Omental fat pad (tissue), 4 donors: ENCODE data around the gene SDK1. TPM values are rescaled to one million over a fixed set of nuclear protein-coding genes. Genes with fewer than 3 reads are reported as not detected.
A peak's percentile ranks its signal among the peaks of the same experiment; 100 is the strongest.

Experiments used
- ATAC-seq: fragments of 150-250 bp; one replicate; pipeline ENCODE4 v1.9.1; 2016; ENCODE audit warnings: mild to moderate bottlenecking, moderate library complexity; ENCODE audit not compliant: low FRiP score
- DNase-seq: peaks from one replicate; pipeline ENCODE4 v3.0.0-alpha.2; 2019; ENCODE audit warnings: low spot score
- CTCF ChIP-seq, 3 donors: fragments of 450-650 bp; IDR thresholded peaks; one replicate each; pipeline ENCODE4 v1.5.1; 2016 to 2017; ENCODE audit warnings: antibody characterized with exemption in 3 of 3, mild to moderate bottlenecking in 3 of 3, moderate library complexity in 2 of 3
- total RNA-seq, 4 donors: library from RNA; depleted of rRNA; stranded (reverse); fragments of >200 nt; gene quantifications; one replicate each; pipeline ENCODE4 v1.1.0, GENCODE V29; 2016

SDK1 gene
- total RNA-seq, 4 donors from 2014 or later = 2.5 to 14.7 (median 5.4) TPM

GRCh38 chr7:3488829-3489228 lies 187.8 kb downstream of the SDK1 start:
- TF ChIP-seq CTCF (IDR thresholded peaks at IDR 0.05) = no peak
- DNase-seq (no peak), ATAC-seq (no peak)

- DNase-seq (no peak), ATAC-seq (peak; percentile 87)
- TF ChIP-seq CTCF (IDR thresholded peaks at IDR 0.05) = no peak
Measured at GRCh38 chr7:3493499-3493898, 192.4 kb downstream of the SDK1 start.

GRCh38 chr7:3494947-3495346 lies 193.9 kb downstream of the SDK1 start:
- DNase-seq (no peak), ATAC-seq (no peak)
- TF ChIP-seq CTCF (IDR thresholded peaks at IDR 0.05) = no peak

- TF ChIP-seq CTCF (IDR thresholded peaks at IDR 0.05) = no peak
- ATAC-seq (no peak), DNase-seq (no peak)
Measured at GRCh38 chr7:3495530-3495929, 194.5 kb downstream of the SDK1 start.

- DNase-seq (no peak), ATAC-seq (no peak)
- TF ChIP-seq CTCF (IDR thresholded peaks at IDR 0.05) = no peak
Measured at GRCh38 chr7:3495954-3496353, 194.9 kb downstream of the SDK1 start.

GRCh38 chr7:3497796-3498195 lies 196.7 kb downstream of the SDK1 start:
- no peak for DNase-seq
- no peak for TF ChIP-seq CTCF (IDR thresholded peaks at IDR 0.05)

GRCh38 chr7:3501671-3502070 lies 200.6 kb downstream of the SDK1 start:
- TF ChIP-seq CTCF (IDR thresholded peaks at IDR 0.05) = no peak
- ATAC-seq (no peak), DNase-seq (no peak)

More at GRCh38 chr7:3497796-3498195, 196.7 kb downstream of the SDK1 start:
- ATAC-seq = no peak
